ENCODE measurements around the gene RFPL4A.

The RFPL4A gene

DNA sequence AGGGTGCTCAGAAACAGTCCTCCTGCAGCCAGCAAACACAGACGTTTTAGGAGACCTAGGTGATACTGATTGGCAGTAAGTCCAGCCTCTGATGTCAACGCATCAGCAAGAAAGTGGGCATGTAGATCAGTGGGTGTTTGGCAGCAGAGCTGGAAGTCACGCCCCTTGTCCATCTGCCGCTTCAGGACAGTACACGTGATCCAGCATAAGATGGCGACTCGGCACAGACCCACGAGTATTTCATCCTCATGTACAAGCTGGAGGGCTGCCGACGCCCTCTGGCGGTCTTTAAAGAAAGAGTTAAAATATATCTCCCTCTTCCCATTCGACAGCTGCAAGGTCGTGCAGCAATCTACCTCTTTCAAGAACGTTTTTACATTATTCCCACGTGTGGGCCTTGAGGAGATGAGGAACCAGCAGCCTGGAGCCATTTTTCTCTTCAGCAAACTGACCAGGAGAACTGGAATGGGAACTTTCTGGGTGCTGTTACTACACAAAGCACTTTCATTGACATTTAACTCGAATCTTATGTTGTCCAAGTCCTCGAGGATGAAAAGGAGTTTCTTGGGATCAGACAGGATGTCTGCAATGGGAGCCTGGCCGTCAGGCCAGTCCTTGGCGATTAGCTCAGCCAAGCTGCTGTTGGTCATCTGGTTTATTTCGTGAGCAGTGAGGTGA, 50.6 kb downstream of the RFPL4A start:
- no peak for FAIRE-seq

DNA sequence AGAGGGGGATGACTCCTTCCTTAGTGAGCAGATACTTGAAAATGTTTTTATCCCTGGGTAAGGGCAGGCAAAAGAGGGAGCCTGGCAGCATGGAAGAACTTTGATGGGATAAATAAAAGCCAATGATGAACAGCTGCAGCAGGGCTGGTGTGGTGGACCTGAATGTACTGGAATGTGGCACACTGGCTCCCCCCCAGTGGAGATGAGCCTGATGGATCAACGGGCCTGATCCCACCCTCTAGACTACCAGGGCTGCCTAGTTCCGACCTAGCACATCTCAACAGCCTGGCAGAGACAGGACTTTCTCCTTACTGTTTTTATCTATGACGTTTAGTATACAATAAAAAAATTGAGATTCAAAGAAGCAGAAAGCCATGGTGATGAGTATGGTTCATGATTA, 52.4 kb downstream of the RFPL4A start:
- no peak for FAIRE-seq

DNA sequence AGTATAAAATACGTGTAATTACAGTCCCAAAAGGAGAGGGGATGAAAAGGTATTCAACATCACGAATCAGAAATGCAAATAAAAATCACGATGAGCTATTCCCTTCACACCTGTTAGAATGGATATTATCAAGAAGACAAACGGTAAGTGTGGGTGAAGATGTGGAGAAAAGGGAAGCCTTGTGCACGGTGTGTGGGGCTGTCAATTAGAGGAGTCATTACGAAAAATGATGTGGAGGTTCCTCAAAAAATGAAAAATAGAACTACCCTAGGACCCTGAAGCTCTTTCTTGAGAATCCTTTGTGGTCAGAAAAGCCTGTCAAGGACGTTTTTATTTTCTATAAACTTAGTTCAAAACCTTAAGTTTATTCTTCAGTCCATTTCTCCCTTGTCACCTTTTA, 53.6 kb downstream of the RFPL4A start:
- no peak for FAIRE-seq

All from islet of Langerhans (tissue), 1 donor.